HUES48 (cell line): ENCODE data around the gene PBX1.

Experiments
- H3K27ac ChIP-seq: one replicate; pipeline ENCODE4 v1.7.0; 2013; ENCODE audit warnings: low read depth, low read length, inconsistent platforms
- H3K27me3 ChIP-seq: 2 replicates; pipeline ENCODE4 v1.6.1; 2013; ENCODE audit warnings: mild to moderate bottlenecking, low read length; ENCODE audit not compliant: control insufficient read depth, insufficient read depth
- H3K36me3 ChIP-seq: 2 replicates; pipeline ENCODE4 v1.6.1; 2013; ENCODE audit warnings: low read length; ENCODE audit not compliant: control insufficient read depth, insufficient read depth
- H3K4me1 ChIP-seq: 2 replicates; pipeline ENCODE4 v1.6.1; 2013; ENCODE audit warnings: mild to moderate bottlenecking, low read length; ENCODE audit not compliant: control insufficient read depth, insufficient read depth
- H3K4me3 ChIP-seq: 2 replicates; pipeline ENCODE4 v1.5.1; 2013; ENCODE audit warnings: mild to moderate bottlenecking, low read depth, low read length
- H3K9ac ChIP-seq: 2 replicates; pipeline ENCODE4 v1.6.1; 2013; ENCODE audit warnings: mild to moderate bottlenecking, low read depth, low read length, moderate library complexity
- H3K9me3 ChIP-seq: 2 replicates; pipeline ENCODE4 v1.6.1; 2013; ENCODE audit warnings: low read length; ENCODE audit not compliant: control insufficient read depth, insufficient read depth

PBX1 gene

DNA sequence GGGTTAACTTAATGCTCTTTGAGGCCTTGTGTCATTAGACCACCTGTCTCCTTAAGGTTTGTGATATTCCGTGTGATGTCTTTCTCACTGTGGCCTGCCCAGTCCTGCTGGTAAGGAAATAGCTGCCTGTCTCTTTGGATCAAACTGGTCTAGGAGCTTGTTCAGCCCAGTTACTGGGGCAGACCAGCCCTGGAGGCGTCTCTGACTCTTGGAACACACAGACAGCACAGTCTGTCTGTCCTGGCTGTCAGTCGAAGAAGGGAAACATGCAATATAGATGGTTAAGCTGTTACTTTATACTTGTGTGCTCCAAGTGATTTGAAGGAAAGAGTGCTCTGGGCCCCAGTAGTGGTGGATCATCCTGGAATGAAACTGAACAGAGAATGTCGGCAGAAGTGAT is 20.4 kb downstream of the PBX1 start:
- Histone ChIP-seq H3K4me1 (peaks cover 73% of the 10 kb centered on the region), H3K27me3 (no peaks in the 10 kb centered on the region), H3K36me3 (peaks cover 5% of the 10 kb centered on the region), H3K9me3 (no peaks in the 10 kb centered on the region), H3K9ac (no peak overlapping the region), H3K4me3 (no peak overlapping the region), H3K27ac (peak overlapping the region; percentile 26)

DNA sequence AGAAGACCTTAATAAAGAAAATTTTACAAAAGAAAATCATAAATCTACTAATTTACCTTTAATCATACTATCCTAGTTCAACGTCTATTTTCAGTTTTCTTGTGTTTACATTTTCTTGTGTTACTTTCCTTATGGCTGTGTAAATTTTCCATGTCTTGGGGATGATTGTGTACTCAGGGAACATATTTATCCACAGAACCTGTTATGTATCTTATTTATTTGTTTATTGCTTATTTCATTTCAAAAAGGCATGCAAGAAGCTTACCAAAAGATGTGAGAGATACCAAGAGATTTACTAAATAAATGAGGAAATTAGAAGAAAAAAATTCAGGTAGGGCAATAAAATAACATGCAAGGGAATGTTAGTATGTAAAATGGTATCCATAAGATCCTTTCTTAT is 22.8 kb downstream of the PBX1 start:
- H3K4me1 ChIP-seq, result peaks cover 80% of the 10 kb centered on the region
- H3K27me3 ChIP-seq, result no peaks in the 10 kb centered on the region
- H3K27ac ChIP-seq, result peak overlapping the region; percentile 23
- no peaks in the 10 kb centered on the region for H3K9me3 ChIP-seq
- H3K36me3 ChIP-seq, result peaks cover 17% of the 10 kb centered on the region
- H3K9ac ChIP-seq, result no peak overlapping the region
- H3K4me3 ChIP-seq, result no peak overlapping the region

GRCh38 chr1:164583196-164583595 is 24.2 kb downstream of the PBX1 start:
- no peaks in the 10 kb centered on the region for H3K27me3 ChIP-seq
- H3K36me3 ChIP-seq, result peaks cover 32% of the 10 kb centered on the region
- H3K9me3 ChIP-seq, result no peaks in the 10 kb centered on the region
- peak overlapping the region; percentile 11; the same call in 1 of the 2 replicates for H3K4me3 ChIP-seq
- no peak overlapping the region for H3K9ac ChIP-seq
- peaks cover 80% of the 10 kb centered on the region for H3K4me1 ChIP-seq
- H3K27ac ChIP-seq, result peak overlapping the region; percentile 85

DNA sequence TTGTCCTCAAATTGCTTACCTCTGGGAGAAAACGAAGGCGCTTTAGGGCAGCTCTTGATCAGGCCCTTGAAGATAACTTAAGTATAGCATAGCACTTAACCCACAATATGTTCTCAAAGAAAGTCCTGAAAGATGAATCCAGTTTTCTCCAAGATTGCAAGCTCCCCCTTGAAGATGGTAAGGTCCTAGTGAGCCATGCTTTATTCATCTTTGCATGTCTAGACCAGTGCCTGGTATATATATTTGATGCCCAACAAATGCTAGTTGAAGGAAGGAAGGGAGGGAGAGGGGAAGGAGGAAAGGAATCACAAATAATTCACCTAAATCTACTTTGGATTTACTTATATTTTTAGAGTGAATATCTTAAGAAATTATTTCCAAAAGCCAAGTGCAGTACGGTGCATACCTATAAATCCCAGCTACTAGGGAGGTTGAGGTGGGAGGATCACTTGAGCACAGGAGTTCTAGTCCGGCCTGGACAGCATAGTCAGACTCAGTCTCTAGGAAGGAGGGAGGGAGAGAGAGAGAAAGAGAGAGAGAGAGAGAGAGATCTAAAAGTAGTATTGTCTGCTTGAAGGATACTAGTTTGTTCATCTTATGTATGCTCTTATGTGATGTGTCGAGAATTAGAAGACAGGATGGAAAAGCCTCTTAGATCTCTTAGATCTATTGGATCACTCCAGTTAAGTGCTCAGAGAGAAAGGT is 25.0 kb downstream of the PBX1 start:
- Histone ChIP-seq H3K36me3 (peaks cover 32% of the 10 kb centered on the region), H3K4me1 (peaks cover 76% of the 10 kb centered on the region), H3K4me3 (peak overlapping the region; percentile 11; the same call in 1 of the 2 replicates), H3K9ac (no peak overlapping the region), H3K9me3 (no peaks in the 10 kb centered on the region), H3K27ac (peak overlapping the region; percentile 85), H3K27me3 (no peaks in the 10 kb centered on the region)

- Histone ChIP-seq H3K36me3 (peaks cover 31% of the 10 kb centered on the region), H3K4me3 (no peak overlapping the region), H3K9ac (no peak overlapping the region), H3K4me1 (peaks cover 88% of the 10 kb centered on the region), H3K27me3 (no peaks in the 10 kb centered on the region), H3K9me3 (no peaks in the 10 kb centered on the region), H3K27ac (no peak overlapping the region)
Observed at GRCh38 chr1:164586591-164586990, 27.6 kb downstream of the PBX1 start.

GRCh38 chr1:164587617-164588501 is 28.9 kb downstream of the PBX1 start:
- Histone ChIP-seq H3K9ac (no peak overlapping the region), H3K4me1 (peaks cover 90% of the 10 kb centered on the region), H3K27me3 (no peaks in the 10 kb centered on the region), H3K36me3 (peaks cover 31% of the 10 kb centered on the region), H3K4me3 (peak overlapping the region; percentile 28), H3K27ac (peak overlapping the region; percentile 98), H3K9me3 (no peaks in the 10 kb centered on the region)

GRCh38 chr1:164588516-164589341 is 29.7 kb downstream of the PBX1 start:
- peak overlapping the region; percentile 38 for H3K4me3 ChIP-seq
- peaks cover 89% of the 10 kb centered on the region for H3K4me1 ChIP-seq

GRCh38 chr1:164589408-164589807 is 30.4 kb downstream of the PBX1 start:
- Histone ChIP-seq H3K4me1 (peaks cover 83% of the 10 kb centered on the region), H3K4me3 (peak overlapping the region; percentile 38)

More at GRCh38 chr1:164588516-164589341, 29.7 kb downstream of the PBX1 start:
- peaks cover 31% of the 10 kb centered on the region for H3K36me3 ChIP-seq
- H3K27ac ChIP-seq, result peak overlapping the region; percentile 98
- 0 out of 2 replicates have a peak overlapping the region, but pooled peaks have one; percentile 26 for H3K9ac ChIP-seq
- no peaks in the 10 kb centered on the region for H3K27me3 ChIP-seq
- H3K9me3 ChIP-seq, result no peaks in the 10 kb centered on the region

DNA sequence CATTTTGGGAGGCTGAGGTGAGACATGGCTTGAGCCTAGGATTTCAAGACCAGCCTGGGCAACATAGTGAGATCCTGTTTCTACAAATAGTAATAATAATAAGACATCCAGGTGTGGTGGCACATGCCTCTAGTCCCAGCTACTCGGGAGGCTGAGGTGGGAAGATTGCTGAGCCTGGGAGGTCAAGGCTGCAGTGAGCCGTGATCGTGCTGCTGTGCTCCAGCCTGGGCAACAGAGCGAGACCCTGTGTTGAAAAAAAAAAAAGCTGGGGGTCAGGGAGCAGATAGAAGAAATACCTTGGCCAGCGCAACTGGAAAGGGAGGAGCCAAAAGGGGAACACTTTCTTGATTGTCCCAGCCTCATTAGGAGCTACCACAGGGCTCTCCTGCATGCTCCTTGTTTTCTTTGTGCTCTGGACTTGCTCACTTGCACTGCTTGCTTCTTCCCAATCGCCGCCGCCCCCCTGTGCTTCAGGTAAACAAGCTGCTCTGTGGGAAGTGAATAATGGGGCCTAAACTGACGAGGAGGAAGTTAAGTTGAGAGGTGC is 31.1 kb downstream of the PBX1 start:
- Histone ChIP-seq H3K36me3 (peaks cover 31% of the 10 kb centered on the region), H3K27ac (peak overlapping the region; percentile 98), H3K9ac (no peak overlapping the region), H3K27me3 (no peaks in the 10 kb centered on the region), H3K9me3 (no peaks in the 10 kb centered on the region), H3K4me3 (no peak overlapping the region), H3K4me1 (peaks cover 81% of the 10 kb centered on the region)

More at GRCh38 chr1:164589408-164589807, 30.4 kb downstream of the PBX1 start:
- Histone ChIP-seq H3K9ac (no peak overlapping the region), H3K27ac (peak overlapping the region; percentile 98), H3K36me3 (peaks cover 31% of the 10 kb centered on the region), H3K27me3 (no peaks in the 10 kb centered on the region), H3K9me3 (no peaks in the 10 kb centered on the region)

- no peaks in the 10 kb centered on the region for H3K27me3 ChIP-seq
- no peak overlapping the region for H3K9ac ChIP-seq
- no peak overlapping the region for H3K4me3 ChIP-seq
- peaks cover 81% of the 10 kb centered on the region for H3K4me1 ChIP-seq
- no peaks in the 10 kb centered on the region for H3K9me3 ChIP-seq
- peaks cover 30% of the 10 kb centered on the region for H3K36me3 ChIP-seq
- peak overlapping the region; percentile 98 for H3K27ac ChIP-seq
Observed at GRCh38 chr1:164590592-164590991, 31.6 kb downstream of the PBX1 start.
